Uterus (tissue), 2 donors: ENCODE measurements around the gene PER2.

ENCODE experiments used
- POLR2A ChIP-seq, 2 donors: fragments of 450-650 bp; IDR thresholded peaks; one replicate each; pipeline ENCODE4 v1.6.1; 2016; ENCODE audit warnings: antibody characterized with exemption in 2 of 2, mild to moderate bottlenecking in 1 of 2, moderate library complexity in 1 of 2
- TF ChIP-seq, protein P1 (sequence below), 4 experiments: fragments of 200-600 bp in 2 of 4; fragments of 450-650 bp in 2 of 4; sonication (generic) in 2 of 4; IDR thresholded peaks; one replicate each; pipeline ENCODE4 v1.5.1; 2016 to 2019; ENCODE audit warnings: antibody characterized with exemption in 4 of 4, mild to moderate bottlenecking in 2 of 4, moderate library complexity in 1 of 4

DNA sequence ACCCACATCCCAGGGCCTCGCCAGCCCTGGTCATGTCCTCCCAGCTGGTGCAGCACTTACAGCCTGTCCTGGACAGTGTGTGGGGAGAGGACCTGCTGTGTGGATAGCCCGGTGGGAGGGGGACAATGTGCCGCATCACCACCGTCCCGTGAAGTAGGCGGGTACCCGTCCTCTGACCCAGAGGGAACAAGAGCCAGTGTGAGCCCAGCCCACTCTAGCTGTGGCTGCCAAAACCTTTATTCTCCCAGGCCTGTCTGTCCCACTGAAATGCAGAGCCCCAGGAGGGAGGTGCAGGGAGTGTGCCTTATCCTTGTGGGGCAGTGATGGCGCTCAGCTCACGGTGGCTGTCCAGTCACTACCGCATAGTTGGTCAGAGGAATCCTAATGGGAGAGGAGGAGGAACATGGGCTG, 33.6 kb upstream of the PER2 start:
- TF ChIP-seq POLR2A (IDR thresholded peaks at IDR 0.05) = no peak
- TF ChIP-seq, protein P1, sequence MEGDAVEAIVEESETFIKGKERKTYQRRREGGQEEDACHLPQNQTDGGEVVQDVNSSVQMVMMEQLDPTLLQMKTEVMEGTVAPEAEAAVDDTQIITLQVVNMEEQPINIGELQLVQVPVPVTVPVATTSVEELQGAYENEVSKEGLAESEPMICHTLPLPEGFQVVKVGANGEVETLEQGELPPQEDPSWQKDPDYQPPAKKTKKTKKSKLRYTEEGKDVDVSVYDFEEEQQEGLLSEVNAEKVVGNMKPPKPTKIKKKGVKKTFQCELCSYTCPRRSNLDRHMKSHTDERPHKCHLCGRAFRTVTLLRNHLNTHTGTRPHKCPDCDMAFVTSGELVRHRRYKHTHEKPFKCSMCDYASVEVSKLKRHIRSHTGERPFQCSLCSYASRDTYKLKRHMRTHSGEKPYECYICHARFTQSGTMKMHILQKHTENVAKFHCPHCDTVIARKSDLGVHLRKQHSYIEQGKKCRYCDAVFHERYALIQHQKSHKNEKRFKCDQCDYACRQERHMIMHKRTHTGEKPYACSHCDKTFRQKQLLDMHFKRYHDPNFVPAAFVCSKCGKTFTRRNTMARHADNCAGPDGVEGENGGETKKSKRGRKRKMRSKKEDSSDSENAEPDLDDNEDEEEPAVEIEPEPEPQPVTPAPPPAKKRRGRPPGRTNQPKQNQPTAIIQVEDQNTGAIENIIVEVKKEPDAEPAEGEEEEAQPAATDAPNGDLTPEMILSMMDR (IDR thresholded peaks at IDR 0.05) = no peak
